AG10803 (cell line): Measurements from ENCODE around the gene WASF3.
A peak's percentile ranks its signal among the peaks of the same experiment; 100 is the strongest.

Experiments used
- DNase-seq: peaks from one replicate; pipeline ENCODE4 v3.0.0; 2010; ENCODE audit warnings: low read depth
- H3K4me3 ChIP-seq: 2 replicates; pipeline ENCODE4 v1.5.1; 2011; ENCODE audit warnings: mild to moderate bottlenecking, low read length, control low read depth
- TF ChIP-seq, protein P1 (sequence below): conservative IDR thresholded peaks from 2 replicates; pipeline ENCODE4 v1.5.1; 2011; ENCODE audit warnings: mild to moderate bottlenecking, low read length, control low read depth, inconsistent platforms

The WASF3 gene, protein sequence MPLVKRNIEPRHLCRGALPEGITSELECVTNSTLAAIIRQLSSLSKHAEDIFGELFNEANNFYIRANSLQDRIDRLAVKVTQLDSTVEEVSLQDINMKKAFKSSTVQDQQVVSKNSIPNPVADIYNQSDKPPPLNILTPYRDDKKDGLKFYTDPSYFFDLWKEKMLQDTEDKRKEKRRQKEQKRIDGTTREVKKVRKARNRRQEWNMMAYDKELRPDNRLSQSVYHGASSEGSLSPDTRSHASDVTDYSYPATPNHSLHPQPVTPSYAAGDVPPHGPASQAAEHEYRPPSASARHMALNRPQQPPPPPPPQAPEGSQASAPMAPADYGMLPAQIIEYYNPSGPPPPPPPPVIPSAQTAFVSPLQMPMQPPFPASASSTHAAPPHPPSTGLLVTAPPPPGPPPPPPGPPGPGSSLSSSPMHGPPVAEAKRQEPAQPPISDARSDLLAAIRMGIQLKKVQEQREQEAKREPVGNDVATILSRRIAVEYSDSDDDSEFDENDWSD

DNA sequence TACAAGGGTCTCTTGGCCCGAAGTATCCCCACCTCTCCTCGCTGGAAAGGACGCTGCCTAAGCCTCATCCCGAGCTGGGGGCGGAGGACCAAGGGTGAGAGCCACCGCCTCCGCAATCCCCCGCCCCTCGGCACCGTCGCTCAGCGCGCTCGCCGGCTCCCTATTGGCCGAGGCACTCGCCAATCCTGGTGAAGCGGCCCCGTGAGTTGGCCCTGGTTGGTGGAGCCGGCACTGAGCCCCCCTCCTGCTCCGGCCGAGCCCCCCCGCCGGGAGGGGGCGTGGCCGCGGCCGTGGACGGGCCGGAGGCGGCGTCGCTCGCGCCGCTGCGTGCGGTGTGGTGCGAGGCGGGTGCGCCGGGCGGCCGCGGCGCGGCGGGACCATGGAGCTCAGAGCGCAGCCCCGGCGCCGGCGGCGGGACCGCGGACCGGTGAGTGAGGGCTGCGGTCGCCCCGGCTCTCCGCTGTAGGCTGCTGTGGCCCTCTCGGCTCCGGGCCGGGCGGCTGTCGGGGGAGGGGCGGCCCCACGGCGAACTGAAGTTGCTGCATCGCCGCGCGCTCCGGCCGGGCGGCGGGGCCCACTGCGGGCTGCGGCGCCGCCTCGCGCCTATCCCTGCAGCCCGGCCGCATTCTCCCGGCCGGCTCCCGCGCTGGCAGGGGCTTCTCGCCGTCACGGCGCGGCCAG lies at the start of gene WASF3:
WASF3 (plus strand) TSS at position 291 of the 681 bp plus-strand sequence. CDS start 84,588 bp downstream, outside the sequence.
- TF ChIP-seq, protein P1, sequence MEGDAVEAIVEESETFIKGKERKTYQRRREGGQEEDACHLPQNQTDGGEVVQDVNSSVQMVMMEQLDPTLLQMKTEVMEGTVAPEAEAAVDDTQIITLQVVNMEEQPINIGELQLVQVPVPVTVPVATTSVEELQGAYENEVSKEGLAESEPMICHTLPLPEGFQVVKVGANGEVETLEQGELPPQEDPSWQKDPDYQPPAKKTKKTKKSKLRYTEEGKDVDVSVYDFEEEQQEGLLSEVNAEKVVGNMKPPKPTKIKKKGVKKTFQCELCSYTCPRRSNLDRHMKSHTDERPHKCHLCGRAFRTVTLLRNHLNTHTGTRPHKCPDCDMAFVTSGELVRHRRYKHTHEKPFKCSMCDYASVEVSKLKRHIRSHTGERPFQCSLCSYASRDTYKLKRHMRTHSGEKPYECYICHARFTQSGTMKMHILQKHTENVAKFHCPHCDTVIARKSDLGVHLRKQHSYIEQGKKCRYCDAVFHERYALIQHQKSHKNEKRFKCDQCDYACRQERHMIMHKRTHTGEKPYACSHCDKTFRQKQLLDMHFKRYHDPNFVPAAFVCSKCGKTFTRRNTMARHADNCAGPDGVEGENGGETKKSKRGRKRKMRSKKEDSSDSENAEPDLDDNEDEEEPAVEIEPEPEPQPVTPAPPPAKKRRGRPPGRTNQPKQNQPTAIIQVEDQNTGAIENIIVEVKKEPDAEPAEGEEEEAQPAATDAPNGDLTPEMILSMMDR: no peak
- peak within 1 kb of the TSS; percentile 65 for H3K4me3 ChIP-seq
- peak; percentile 93 for DNase-seq

GRCh38 chr13:26508885-26509284 lies 48.6 kb upstream of the WASF3 start:
- peak overlapping the region; percentile 24; the same call in 1 of the 2 replicates for H3K4me3 ChIP-seq
- TF ChIP-seq, protein P1: no peak
- peak; percentile 92 for DNase-seq

DNA sequence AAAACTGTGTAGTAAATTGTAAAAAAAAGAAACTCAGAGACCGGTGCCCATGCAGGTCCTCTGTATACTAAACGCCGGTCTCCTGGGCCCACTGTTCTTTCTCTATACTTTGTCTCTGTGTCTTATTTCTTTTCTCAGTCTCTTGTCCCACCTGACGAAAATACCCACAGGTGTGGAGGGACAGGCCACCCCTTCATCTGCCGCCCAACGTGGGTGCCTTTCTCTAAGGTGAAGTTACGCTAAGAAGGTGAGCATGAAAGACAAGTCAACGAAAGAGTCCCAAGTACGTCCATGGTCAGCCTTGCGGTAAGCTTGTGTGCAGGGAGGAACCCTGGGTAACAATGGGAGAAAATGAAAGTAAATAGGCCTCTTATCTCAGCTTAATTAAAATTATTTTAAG lies 48.0 kb upstream of the WASF3 start:
- TF ChIP-seq, protein P1: no peak
- DNase-seq: no peak
- no peak overlapping the region for H3K4me3 ChIP-seq

GRCh38 chr13:26513931-26514330 lies 43.6 kb upstream of the WASF3 start:
- TF ChIP-seq, protein P1: no peak
- DNase-seq: no peak

GRCh38 chr13:26515721-26516120 lies 41.8 kb upstream of the WASF3 start:
- no peak overlapping the region for H3K4me3 ChIP-seq
- TF ChIP-seq, protein P1: no peak
- no peak for DNase-seq

More at GRCh38 chr13:26513931-26514330, 43.6 kb upstream of the WASF3 start:
- no peak overlapping the region for H3K4me3 ChIP-seq

DNA sequence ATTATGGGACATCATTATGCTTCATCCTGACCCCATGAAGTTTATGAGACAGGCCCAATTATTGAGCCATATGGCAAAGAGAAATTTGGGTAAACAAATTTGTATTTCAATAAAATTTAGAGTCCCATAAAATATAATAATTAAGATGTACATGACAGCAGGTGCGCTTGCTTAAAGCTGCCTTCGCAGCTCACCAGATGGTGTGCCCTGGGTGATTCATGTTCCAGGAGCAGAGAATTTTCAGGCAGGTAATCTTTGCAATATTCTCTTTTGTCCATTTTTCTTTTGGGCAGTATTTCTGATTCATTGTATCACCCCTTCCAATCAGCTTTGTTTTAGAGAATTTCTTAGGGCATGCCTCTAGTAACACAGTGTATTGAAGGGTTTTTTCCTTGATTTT lies 39.5 kb upstream of the WASF3 start:
- no peak overlapping the region for H3K4me3 ChIP-seq
- TF ChIP-seq, protein P1: no peak
- DNase-seq: no peak
